H1 (cell line): ENCODE measurements around the gene MAGEA9. TPM values are rescaled to one million over a fixed set of nuclear protein-coding genes. Genes with fewer than 3 reads are reported as not detected.

Experiments
- CTCF ChIA-PET: fragments of 300-600 bp; sonication (Branson Sonifier 250); formaldehyde crosslinking; loops from one replicate; lab custom pipeline; 2021; ENCODE audit not compliant: partially characterized antibody; lab: Charles Lee
- POLR2A ChIA-PET: fragments of 300-600 bp; sonication (Branson Sonifier 250); formaldehyde crosslinking; loops from one replicate; lab custom pipeline; 2021; ENCODE audit warnings: inconsistent platforms; ENCODE audit not compliant: partially characterized antibody; lab: Charles Lee
- DNase-seq, 2 experiments: peaks; one replicate each; pipeline versions ENCODE4 v3.0.0 to v3.0.0-alpha.2; 2010 to 2022; ENCODE audit warnings: low spot score in 2 of 2, low read depth in 1 of 2, mixed read lengths in 1 of 2
- FAIRE-seq: peaks from 2 replicates; lab custom pipeline; 2011; peaks lifted over from hg19 to GRCh38; lab: Jason Lieb, UNC
- H2AFZ ChIP-seq: 2 replicates; pipeline ENCODE4 v1.8.1; 2012; ENCODE audit warnings: low read length, inconsistent platforms
- H2AK5ac ChIP-seq: 2 replicates; pipeline ENCODE4 v1.6.1; 2013; ENCODE audit warnings: low read depth, low read length
- H2BK120ac ChIP-seq: replicated peaks from 2 replicates; pipeline ENCODE3; 2013; ENCODE audit warnings: low read depth, low read length, inconsistent platforms
- H2BK12ac ChIP-seq: 2 replicates; pipeline ENCODE4 v1.6.1; 2013; ENCODE audit warnings: low read depth, low read length
- H2BK15ac ChIP-seq: 2 replicates; pipeline ENCODE4 v1.6.1; 2013; ENCODE audit warnings: low read length
- H2BK20ac ChIP-seq: 2 replicates; pipeline ENCODE4 v1.6.1; 2013; ENCODE audit warnings: low read length
- H2BK5ac ChIP-seq: 2 replicates; pipeline ENCODE4 v1.6.1; 2013; ENCODE audit warnings: low read depth, low read length
- H3K14ac ChIP-seq: 2 replicates; pipeline ENCODE4 v1.6.1; 2013; ENCODE audit warnings: inconsistent platforms; ENCODE audit not compliant: insufficient read length
- H3K18ac ChIP-seq: 2 replicates; pipeline ENCODE4 v1.6.1; 2013; ENCODE audit warnings: low read length; ENCODE audit errors: extremely low read depth
- H3K23ac ChIP-seq: 2 replicates; pipeline ENCODE4 v1.6.1; 2013; ENCODE audit warnings: inconsistent platforms; ENCODE audit not compliant: insufficient read length
- H3K23me2 ChIP-seq: 2 replicates; pipeline ENCODE4 v1.6.1; 2013; ENCODE audit warnings: low read depth, low read length
- H3K27ac ChIP-seq: 2 replicates; pipeline ENCODE4 v1.6.1; 2011; ENCODE audit warnings: low read depth, low read length, inconsistent platforms
- H3K27me3 ChIP-seq, 4 experiments: replicated peaks in 1 of 4; 1 replicate in 1 of 4; 2 replicates in 3 of 4; pipeline versions ENCODE4 v1.6.1 to v1.8.1; 2011 to 2013; ENCODE audit warnings: low read length in 3 of 4, mild to moderate bottlenecking in 3 of 4, inconsistent platforms in 2 of 4, mixed read lengths in 2 of 4, moderate library complexity in 1 of 4; ENCODE audit not compliant: control insufficient read depth in 3 of 4, insufficient read depth in 3 of 4; ENCODE audit errors: extremely low read depth in 1 of 4
- H3K36me3 ChIP-seq, 4 experiments: 2 replicates each; pipeline versions ENCODE4 v1.6.1 to v1.8.1; 2011 to 2013; ENCODE audit warnings: mild to moderate bottlenecking in 4 of 4, low read length in 3 of 4, moderate library complexity in 2 of 4, control low read depth in 1 of 4, inconsistent platforms in 1 of 4; ENCODE audit not compliant: insufficient read depth in 4 of 4, control insufficient read depth in 2 of 4
- H3K4ac ChIP-seq: replicated peaks from 2 replicates; pipeline ENCODE3; 2013; ENCODE audit warnings: low read length, low read depth, mixed read lengths, inconsistent platforms; ENCODE audit not compliant: insufficient read length
- H3K4me1 ChIP-seq, 4 experiments: replicated peaks in 1 of 4; 1 replicate in 1 of 4; 2 replicates in 3 of 4; pipeline versions ENCODE4 v1.6.1 to v1.8.1; 2011 to 2013; ENCODE audit warnings: low read length in 3 of 4, inconsistent platforms in 2 of 4, mixed read lengths in 1 of 4; ENCODE audit not compliant: insufficient read depth in 4 of 4, control insufficient read depth in 3 of 4
- H3K4me2 ChIP-seq, 2 experiments: 2 replicates each; pipeline versions ENCODE4 v1.6.1 to v1.8.1; 2011 to 2013; ENCODE audit warnings: low read depth in 2 of 2, low read length in 2 of 2, control low read depth in 1 of 2, inconsistent platforms in 1 of 2, mild to moderate bottlenecking in 1 of 2; ENCODE audit not compliant: insufficient read depth in 1 of 2
- H3K4me3 ChIP-seq, 4 experiments: fragments of 200-600, 300-600 bp in 1 of 4; sonication (generic), shearing (Covaris generic), sonication (Bioruptor Twin) in 1 of 4; 2 replicates each; pipeline versions ENCODE4 v1.5.1 to v1.8.1; 2011 to 2016; ENCODE audit warnings: low read length in 4 of 4, low read depth in 3 of 4, control low read depth in 2 of 4, inconsistent platforms in 2 of 4, mild to moderate bottlenecking in 2 of 4, mixed read lengths in 1 of 4, moderate library complexity in 1 of 4; ENCODE audit not compliant: insufficient read depth in 2 of 4; ENCODE audit errors: extremely low read depth in 1 of 4
- H3K56ac ChIP-seq: replicated peaks from 2 replicates; pipeline ENCODE3; 2013; ENCODE audit warnings: low read depth, mild to moderate bottlenecking, mixed read lengths, low read length, inconsistent platforms; ENCODE audit not compliant: insufficient read length
- H3K79me1 ChIP-seq: 2 replicates; pipeline ENCODE4 v1.6.1; 2013; ENCODE audit warnings: low read depth, low read length, control low read depth
- H3K79me2 ChIP-seq, 2 experiments: 2 replicates each; pipeline versions ENCODE4 v1.6.1 to v1.8.1; 2012 to 2013; ENCODE audit warnings: low read length in 2 of 2, mild to moderate bottlenecking in 2 of 2, inconsistent platforms in 1 of 2; ENCODE audit not compliant: insufficient read depth in 2 of 2, control insufficient read depth in 1 of 2
- H3K9ac ChIP-seq, 4 experiments: replicated peaks in 1 of 4; 1 replicate in 1 of 4; 2 replicates in 3 of 4; pipeline versions ENCODE4 v1.6.1 to v1.8.1; 2011 to 2013; ENCODE audit warnings: low read depth in 3 of 4, low read length in 3 of 4, control low read depth in 2 of 4, mild to moderate bottlenecking in 2 of 4, moderate library complexity in 2 of 4, inconsistent platforms in 1 of 4; ENCODE audit errors: extremely low read depth in 1 of 4
- H3K9me3 ChIP-seq, 2 experiments: 2 replicates each; pipeline versions ENCODE4 v1.6.1 to v1.8.1; 2012 to 2013; ENCODE audit warnings: mild to moderate bottlenecking in 2 of 2, moderate library complexity in 2 of 2, control low read depth in 1 of 2, inconsistent platforms in 1 of 2, low read depth in 1 of 2, low read length in 1 of 2, mixed read lengths in 1 of 2; ENCODE audit not compliant: insufficient read depth in 2 of 2
- H4K20me1 ChIP-seq, 2 experiments: replicated peaks in 1 of 2; 2 replicates each; pipeline versions ENCODE3 to v1.8.1; 2011 to 2013; ENCODE audit warnings: inconsistent platforms in 2 of 2, low read length in 2 of 2, mild to moderate bottlenecking in 1 of 2; ENCODE audit not compliant: insufficient read depth in 2 of 2, control insufficient read depth in 1 of 2
- H4K5ac ChIP-seq: 2 replicates; pipeline ENCODE4 v1.6.1; 2013; ENCODE audit warnings: low read length, low read depth, mixed read lengths, inconsistent platforms; ENCODE audit not compliant: insufficient read length
- H4K8ac ChIP-seq: 2 replicates; pipeline ENCODE4 v1.8.0; 2013; ENCODE audit warnings: mild to moderate bottlenecking, moderate library complexity, low read length, inconsistent platforms; ENCODE audit not compliant: insufficient read depth; ENCODE audit errors: extremely low read depth
- H4K91ac ChIP-seq: replicated peaks from 2 replicates; pipeline ENCODE3; 2013; ENCODE audit warnings: low read length, mixed read lengths, inconsistent platforms; ENCODE audit not compliant: insufficient read length
- BACH1 ChIP-seq: IDR thresholded peaks from 2 replicates; pipeline ENCODE4 v1.6.1; 2012; ENCODE audit warnings: low read length, improper control_type of control experiment
- BRCA1 ChIP-seq: IDR thresholded peaks from 2 replicates; pipeline ENCODE4 v1.6.1; 2012; ENCODE audit warnings: low read depth, low read length, improper control_type of control experiment
- CEBPB ChIP-seq: IDR thresholded peaks from 2 replicates; pipeline ENCODE4 v1.6.1; 2012; ENCODE audit warnings: low read depth, low read length
- FOSL1 ChIP-seq: IDR thresholded peaks from 2 replicates; pipeline ENCODE4 v1.6.1; 2011; ENCODE audit warnings: mild to moderate bottlenecking, low read depth, low read length, moderate library complexity; ENCODE audit not compliant: insufficient read depth
- HDAC6 ChIP-seq: IDR thresholded peaks from one replicate; pipeline ENCODE4 v1.7.1; 2012; ENCODE audit warnings: low read depth, mild to moderate bottlenecking, inconsistent platforms, low read length, moderate library complexity
- JUN ChIP-seq: IDR thresholded peaks from 2 replicates; pipeline ENCODE4 v1.6.1; 2011; ENCODE audit warnings: low read depth, mild to moderate bottlenecking, improper control_type of control experiment, low read length
- KDM1A ChIP-seq: fragments of 200-600, 300-600 bp; sonication (generic); IDR thresholded peaks from 2 replicates; pipeline ENCODE4 v1.7.1; 2016; ENCODE audit warnings: mild to moderate bottlenecking, low read length, borderline replicate concordance
- NANOG ChIP-seq: IDR thresholded peaks from 2 replicates; pipeline ENCODE4 v1.6.1; 2011; ENCODE audit warnings: low read length, low read depth, mild to moderate bottlenecking, inconsistent platforms; ENCODE audit not compliant: insufficient read depth, poor library complexity, severe bottlenecking
- PHF8 ChIP-seq: fragments of 200-600 bp; sonication (generic); conservative IDR thresholded peaks from 2 replicates; pipeline ENCODE4 v1.7.1; 2012; ENCODE audit warnings: low read depth, mild to moderate bottlenecking, inconsistent platforms, low read length, moderate library complexity
- SRF ChIP-seq: IDR thresholded peaks from 2 replicates; pipeline ENCODE4 v1.6.1; 2011; ENCODE audit warnings: mild to moderate bottlenecking, low read depth, low read length, moderate library complexity
- SUZ12 ChIP-seq: fragments of 200-600 bp; sonication (generic); IDR thresholded peaks from 2 replicates; pipeline ENCODE4 v1.6.1; 2012; ENCODE audit warnings: mild to moderate bottlenecking, inconsistent platforms, low read length, moderate library complexity, mixed read lengths
- TAF7 ChIP-seq: optimal IDR thresholded peaks from 2 replicates; pipeline ENCODE3; 2011; ENCODE audit warnings: low read depth, mild to moderate bottlenecking, inconsistent platforms, low read length, moderate library complexity, borderline replicate concordance
- polyA plus RNA-seq, 7 experiments: library from polyadenylated mRNA; depleted of rRNA in 3 of 7; stranded (reverse) in 5 of 7; unstranded in 2 of 7; fragments of >200 nt in 5 of 7; fragments of 200-250 nt in 2 of 7; gene quantifications; 1 replicate in 5 of 7; 2 replicates in 1 of 7; 4 replicates in 1 of 7; pipeline versions ENCODE4 v1.2.1 to v1.2.3, GENCODE V29; 2011 to 2013; ENCODE audit warnings: missing spikeins in 2 of 7, mixed read lengths in 2 of 7
- total RNA-seq: library from RNA; stranded (reverse); fragmentation: NEBNext Ultra II Directional; extraction: Animal tissue kit (Norgen Biotek cat#: 25700); gene quantifications from 2 replicates; pipeline ENCODE4 v1.2.1, GENCODE V29; 2021
- TF ChIP-seq, protein P1 (sequence below): IDR thresholded peaks from 2 replicates; pipeline ENCODE4 v1.6.1; 2012; ENCODE audit warnings: inconsistent platforms
- TF ChIP-seq, protein P2 (sequence below): IDR thresholded peaks from 2 replicates; pipeline ENCODE4 v1.6.1; 2012; ENCODE audit warnings: inconsistent platforms

MAGEA9 gene
- total and polyA plus RNA-seq, 2 of the 8 experiments (the other 6 are each of a cell fraction or from before 2014, with no cell fraction given), result not detected

DNA sequence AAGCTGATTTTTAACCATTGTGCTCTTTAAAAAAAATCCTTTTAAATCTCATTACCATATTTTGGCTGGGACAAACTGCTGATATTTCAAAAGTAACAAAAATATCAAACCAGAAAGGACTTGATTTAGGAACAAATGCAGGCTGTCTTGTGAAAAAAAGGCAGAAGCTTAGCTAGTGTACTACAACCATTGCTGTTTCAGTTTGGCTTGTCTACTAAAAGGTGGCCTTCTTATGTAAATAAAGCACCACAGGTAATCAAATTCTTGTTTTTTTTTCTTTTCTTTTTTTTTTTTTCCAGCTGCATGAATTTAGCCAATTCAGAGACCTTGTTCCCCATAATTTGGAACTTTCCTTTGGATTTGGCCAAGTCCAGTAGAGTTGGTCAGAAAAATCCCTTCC lies 55.4 kb downstream of the MAGEA9 start:
- Histone ChIP-seq H3K36me3 (peaks cover 0 to 3% (median 0%) of the 10 kb centered on the region in 4 experiments; a peak in 1 of 8 replicates), H3K4ac (no peak overlapping the region), H3K4me1 (peaks cover 0 to 7% (median 0%) of the 10 kb centered on the region in 4 experiments; a peak in 4 of 7 replicates), H3K4me2 (peak overlapping the region; percentile 38 to 41; a peak in 3 of 4 replicates), H3K9me3 (peaks cover 8 to 12% of the 10 kb centered on the region in 2 experiments), H2AFZ (no peak overlapping the region), H4K5ac (no peak overlapping the region), H2AK5ac (no peak overlapping the region), H2BK5ac (no peak overlapping the region), H3K23me2 (no peaks in the 10 kb centered on the region), H2BK120ac (no peak overlapping the region), H3K18ac (no peak overlapping the region), H3K9ac (no peak overlapping the region), H3K56ac (no peak overlapping the region), H3K27ac (no peak overlapping the region), H2BK15ac (no peak overlapping the region), H4K8ac (no peak overlapping the region)
- ChIA-PET CTCF (interaction anchor here (1.1 kb wide), 1 partner anchor 34 kb away, joined by 3 read pairs; no protein-coding TSS in a partner anchor), POLR2A (no interaction called here)
- FAIRE-seq, result peak; percentile 91
- DNase-seq, result no peak
- TF ChIP-seq TAF7, result no peak
- TF ChIP-seq, protein P1, sequence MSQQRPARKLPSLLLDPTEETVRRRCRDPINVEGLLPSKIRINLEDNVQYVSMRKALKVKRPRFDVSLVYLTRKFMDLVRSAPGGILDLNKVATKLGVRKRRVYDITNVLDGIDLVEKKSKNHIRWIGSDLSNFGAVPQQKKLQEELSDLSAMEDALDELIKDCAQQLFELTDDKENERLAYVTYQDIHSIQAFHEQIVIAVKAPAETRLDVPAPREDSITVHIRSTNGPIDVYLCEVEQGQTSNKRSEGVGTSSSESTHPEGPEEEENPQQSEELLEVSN, result no peak
- TF ChIP-seq KDM1A, result no peak
- no peak for TF ChIP-seq BACH1
- TF ChIP-seq CEBPB, result no peak
- TF ChIP-seq SUZ12, result no peak
- TF ChIP-seq NANOG, result no peak
- no peak for TF ChIP-seq BRCA1
- no peak for TF ChIP-seq PHF8
- no peak for TF ChIP-seq SRF
- TF ChIP-seq, protein P2, sequence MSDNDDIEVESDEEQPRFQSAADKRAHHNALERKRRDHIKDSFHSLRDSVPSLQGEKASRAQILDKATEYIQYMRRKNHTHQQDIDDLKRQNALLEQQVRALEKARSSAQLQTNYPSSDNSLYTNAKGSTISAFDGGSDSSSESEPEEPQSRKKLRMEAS, result no peak
- no peak for TF ChIP-seq HDAC6
- no peak for TF ChIP-seq JUN
- TF ChIP-seq FOSL1, result no peak
- TF ChIP-seq, all 59 proteins: peak for 0
- Histone ChIP-seq H3K23ac (no peak overlapping the region), H2BK20ac (no peak overlapping the region), H3K14ac (no peak overlapping the region), H4K91ac (no peak overlapping the region), H3K4me3 (peak overlapping the region in 1 of 4 experiments; percentile 33; a peak in 2 of 8 replicates), H4K20me1 (no peaks in the 10 kb centered on the region), H2BK12ac (no peak overlapping the region), H3K79me1 (no peaks in the 10 kb centered on the region), H3K27me3 (no peaks in the 10 kb centered on the region), H3K79me2 (no peaks in the 10 kb centered on the region)
